Activated naive CD8-positive, alpha-beta T cell treated with anti-CD3 and anti-CD28 coated beads, Interleukin-2, amount 50 U/mL, for 16 hours (primary cell): ENCODE results near the gene GARIN5A.
A peak's percentile ranks its signal among the peaks of the same experiment; 100 is the strongest.

ENCODE experiments used
- DNase-seq: peaks from one replicate; pipeline ENCODE4 v3.0.0-alpha.2; 2020; ENCODE audit warnings: low read depth, low spot score

The GARIN5A gene

GRCh38 chr19:50476224-50476906 is at the start of gene GARIN5A, which contains the start of gene EMC10:
GARIN5A (minus strand) TSS chr19:50476848; CDS start chr19:50476388, 460 bp downstream.
EMC10 (plus strand) TSS chr19:50476507; CDS start chr19:50476545, 38 bp downstream.
- peak; percentile 84 for DNase-seq

GRCh38 chr19:50522881-50523280 is 46.2 kb upstream of the GARIN5A start:
- DNase-seq = no peak

- no peak for DNase-seq
Observed at GRCh38 chr19:50520822-50521465, 44.3 kb upstream of the GARIN5A start.

GRCh38 chr19:50519006-50519575 is 42.4 kb upstream of the GARIN5A start:
- DNase-seq = no peak

- DNase-seq = no peak
Observed at GRCh38 chr19:50518091-50519005, 41.7 kb upstream of the GARIN5A start.

GRCh38 chr19:50517704-50518075 is 41.0 kb upstream of the GARIN5A start:
- no peak for DNase-seq

- DNase-seq = no peak
Observed at GRCh38 chr19:50516964-50517703, 40.5 kb upstream of the GARIN5A start.

GRCh38 chr19:50516456-50516855 is 39.8 kb upstream of the GARIN5A start:
- no peak for DNase-seq

GRCh38 chr19:50515168-50515561 is 38.5 kb upstream of the GARIN5A start:
- DNase-seq = no peak

- DNase-seq = no peak
Observed at GRCh38 chr19:50514346-50515167, 37.9 kb upstream of the GARIN5A start.

GRCh38 chr19:50513746-50514345 is 37.2 kb upstream of the GARIN5A start, which contains the start of gene ASPDH:
ASPDH (minus strand) TSS chr19:50513913; CDS start chr19:50513823, 90 bp downstream.
- DNase-seq = no peak

- DNase-seq = no peak
Observed at GRCh38 chr19:50512999-50513745, 36.5 kb upstream of the GARIN5A start.

GRCh38 chr19:50512112-50512998 is 35.7 kb upstream of the GARIN5A start:
- DNase-seq = no peak

- DNase-seq = peak; percentile 96
Observed at GRCh38 chr19:50511069-50511822, 34.6 kb upstream of the GARIN5A start, which contains the start of gene JOSD2. JOSD2 (minus strand) TSS chr19:50511191; CDS start chr19:50510431, 760 bp downstream.

- DNase-seq = no peak
Observed at GRCh38 chr19:50510700-50511068, 34.0 kb upstream of the GARIN5A start.

GRCh38 chr19:50510121-50510670 is 33.5 kb upstream of the GARIN5A start:
- no peak for DNase-seq

- DNase-seq = no peak
Observed at GRCh38 chr19:50509366-50509765, 32.7 kb upstream of the GARIN5A start.
